ENCODE data around the gene RAB22A. TPM values are rescaled to one million over a fixed set of nuclear protein-coding genes. Genes with fewer than 3 reads are reported as not detected.

The RAB22A gene
- total RNA-seq, 2 donors from 2014 or later = 16.9 to 20.4 TPM

- Histone ChIP-seq H3K27me3 (replicated peaks; ENCODE audit: insufficient read depth) (no peaks in the 10 kb centered on the region), H3K9me3 (no peaks in the 10 kb centered on the region), H3K4me3 (no peak overlapping the region), H3K36me3 (peaks cover 4 to 5% of the 10 kb centered on the region in 2 donors), H3K4me1 (replicated peaks) (no peaks in the 10 kb centered on the region), H3K27ac (no peak overlapping the region)
- no peak for TF ChIP-seq POLR2AphosphoS5 (IDR thresholded peaks at IDR 0.05)
- no peak for TF ChIP-seq CTCF (IDR thresholded peaks at IDR 0.05)
- TF ChIP-seq POLR2A (IDR thresholded peaks at IDR 0.05) = no peak
- WGBS = 92% methylated on average over 3 of the region's 3 CpGs
- intact Hi-C loops (cut with DNase I) = no loop called here
- no peak for DNase-seq (ENCODE audit: low spot score)
Observed at GRCh38 chr20:58349570-58349969, 40.1 kb downstream of the RAB22A start.

- H3K9me3 ChIP-seq = no peaks in the 10 kb centered on the region
- no peaks in the 10 kb centered on the region for H3K4me1 ChIP-seq (replicated peaks)
- 97% methylated on average over 2 of the region's 2 CpGs for WGBS
- DNase-seq (ENCODE audit: low spot score) = no peak
- intact Hi-C loops (cut with DNase I) = no loop called here
- H3K4me3 ChIP-seq = no peak overlapping the region
- no peaks in the 10 kb centered on the region for H3K36me3 ChIP-seq
- no peaks in the 10 kb centered on the region for H3K27me3 ChIP-seq (replicated peaks; ENCODE audit: insufficient read depth)
- no peak for TF ChIP-seq POLR2A (IDR thresholded peaks at IDR 0.05)
- no peak for TF ChIP-seq CTCF (IDR thresholded peaks at IDR 0.05)
- TF ChIP-seq POLR2AphosphoS5 (IDR thresholded peaks at IDR 0.05) = no peak
- no peak overlapping the region for H3K27ac ChIP-seq
Observed at GRCh38 chr20:58352468-58352867, 43.0 kb downstream of the RAB22A start.

- Histone ChIP-seq H3K4me1 (replicated peaks) (no peaks in the 10 kb centered on the region), H3K4me3 (no peak overlapping the region), H3K9me3 (no peaks in the 10 kb centered on the region), H3K27ac (no peak overlapping the region), H3K36me3 (no peaks in the 10 kb centered on the region), H3K27me3 (replicated peaks; ENCODE audit: insufficient read depth) (no peaks in the 10 kb centered on the region)
- TF ChIP-seq CTCF (IDR thresholded peaks at IDR 0.05) (no peak), POLR2A (IDR thresholded peaks at IDR 0.05) (no peak)
- 80% methylated on average over 8 of the region's 8 CpGs for WGBS
- intact Hi-C loops (cut with DNase I) = no loop called here
- no peak for DNase-seq (ENCODE audit: low spot score)
Observed at GRCh38 chr20:58359441-58359840, 49.9 kb downstream of the RAB22A start.

DNA sequence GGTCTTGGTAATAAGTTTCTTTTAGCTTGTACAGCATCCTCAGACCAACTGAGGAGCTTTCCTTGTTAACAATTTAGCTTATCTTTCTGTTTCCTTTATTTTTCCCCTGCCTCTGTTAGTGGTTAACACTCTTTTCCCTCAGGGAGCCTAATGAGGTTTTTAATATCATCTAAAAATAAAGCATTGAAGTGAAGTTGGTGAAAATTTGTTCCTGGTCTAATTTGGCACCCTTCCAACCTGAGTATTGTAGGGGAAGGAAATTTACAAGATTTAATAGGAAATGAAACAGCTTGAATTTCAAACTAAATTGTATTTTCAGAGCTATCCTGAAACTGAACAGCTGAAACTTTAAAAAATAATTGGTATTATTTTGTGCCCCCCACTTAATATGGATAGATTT lies 51.4 kb downstream of the RAB22A start:
- DNase-seq (ENCODE audit: low spot score) = no peak
- H3K27me3 ChIP-seq (replicated peaks; ENCODE audit: insufficient read depth) = no peaks in the 10 kb centered on the region
- no peaks in the 10 kb centered on the region for H3K9me3 ChIP-seq
- TF ChIP-seq POLR2AphosphoS5 (IDR thresholded peaks at IDR 0.05) (no peak), CTCF (IDR thresholded peaks at IDR 0.05) (no peak), POLR2A (IDR thresholded peaks at IDR 0.05) (no peak)
- no peak overlapping the region for H3K27ac ChIP-seq
- intact Hi-C loops (cut with DNase I) = no loop called here
- no peaks in the 10 kb centered on the region for H3K4me1 ChIP-seq (replicated peaks)
- no peak overlapping the region for H3K4me3 ChIP-seq
- H3K36me3 ChIP-seq = no peaks in the 10 kb centered on the region

GRCh38 chr20:58361481-58362205 lies 52.1 kb downstream of the RAB22A start:
- Histone ChIP-seq H3K9me3 (no peaks in the 10 kb centered on the region), H3K4me3 (no peak overlapping the region), H3K36me3 (no peaks in the 10 kb centered on the region), H3K27me3 (replicated peaks; ENCODE audit: insufficient read depth) (no peaks in the 10 kb centered on the region), H3K27ac (no peak overlapping the region), H3K4me1 (replicated peaks) (no peaks in the 10 kb centered on the region)
- intact Hi-C loops (cut with DNase I) = no loop called here
- TF ChIP-seq POLR2A (IDR thresholded peaks at IDR 0.05) (no peak), POLR2AphosphoS5 (IDR thresholded peaks at IDR 0.05) (no peak), CTCF (IDR thresholded peaks at IDR 0.05) (no peak)
- DNase-seq (ENCODE audit: low spot score) = no peak
- whole genome bisulfite sequencing = 88% methylated on average over 9 of the region's 9 CpGs
